Ishikawa (cell line): Measurements from ENCODE around the gene COL4A2.

Experiments used
- CEBPB ChIP-seq: IDR thresholded peaks from 2 replicates; pipeline ENCODE4 v1.6.1; 2012
- CREB1 ChIP-seq: IDR thresholded peaks from 2 replicates; pipeline ENCODE4 v1.6.1; 2012; ENCODE audit warnings: low read depth
- EGR1 ChIP-seq: IDR thresholded peaks from 2 replicates; pipeline ENCODE4 v1.6.1; 2012
- EP300 ChIP-seq: IDR thresholded peaks from 2 replicates; pipeline ENCODE4 v1.6.1; 2012; ENCODE audit warnings: borderline replicate concordance
- FOXM1 ChIP-seq: IDR thresholded peaks from 2 replicates; pipeline ENCODE4 v1.6.1; 2012; ENCODE audit warnings: low read depth, borderline replicate concordance
- MAX ChIP-seq: IDR thresholded peaks from 2 replicates; pipeline ENCODE4 v1.6.1; 2012
- NFIC ChIP-seq: IDR thresholded peaks from 2 replicates; pipeline ENCODE4 v1.6.1; 2012
- RAD21 ChIP-seq: IDR thresholded peaks from 2 replicates; pipeline ENCODE4 v1.6.1; 2012; ENCODE audit warnings: low read depth
- REST ChIP-seq: IDR thresholded peaks from 2 replicates; pipeline ENCODE4 v1.6.1; 2012; ENCODE audit warnings: low read depth, mild to moderate bottlenecking
- TAF1 ChIP-seq: IDR thresholded peaks from 2 replicates; pipeline ENCODE4 v1.6.1; 2012; ENCODE audit warnings: low read depth, mild to moderate bottlenecking
- TCF12 ChIP-seq: IDR thresholded peaks from 2 replicates; pipeline ENCODE4 v1.6.1; 2012; ENCODE audit warnings: low read depth
- TEAD4 ChIP-seq: IDR thresholded peaks from 2 replicates; pipeline ENCODE4 v1.6.1; 2012
- USF1 ChIP-seq: IDR thresholded peaks from 2 replicates; pipeline ENCODE4 v1.6.1; 2012
- YY1 ChIP-seq: IDR thresholded peaks from 2 replicates; pipeline ENCODE4 v1.6.1; 2012; ENCODE audit warnings: low read depth
- ZBTB7A ChIP-seq: IDR thresholded peaks from 2 replicates; pipeline ENCODE4 v1.6.1; 2012; ENCODE audit warnings: low read depth

The COL4A2 gene

GRCh38 chr13:110277357-110277975, 29.6 kb upstream of the COL4A2 start:
- no peak for TF ChIP-seq TCF12
- no peak for TF ChIP-seq REST
- no peak for TF ChIP-seq CREB1
- TF ChIP-seq NFIC, result no peak
- no peak for TF ChIP-seq MAX
- no peak for TF ChIP-seq YY1
- TF ChIP-seq EP300, result no peak
- no peak for TF ChIP-seq CEBPB
- no peak for TF ChIP-seq TAF1
- TF ChIP-seq RAD21, result no peak
- TF ChIP-seq USF1, result no peak
- no peak for TF ChIP-seq EGR1
- no peak for TF ChIP-seq ZBTB7A
- TF ChIP-seq FOXM1, result no peak
- TF ChIP-seq TEAD4, result no peak

- TF ChIP-seq USF1 (no peak), EGR1 (no peak), TEAD4 (no peak), ZBTB7A (no peak), YY1 (no peak), FOXM1 (no peak), MAX (no peak), TCF12 (no peak)
Observed at GRCh38 chr13:110278859-110279258, 28.2 kb upstream of the COL4A2 start.

- TF ChIP-seq EGR1 (no peak), TEAD4 (no peak)
Observed at GRCh38 chr13:110279684-110280083, 27.4 kb upstream of the COL4A2 start.

- TF ChIP-seq CEBPB, result no peak
- no peak for TF ChIP-seq EGR1
- TF ChIP-seq TAF1, result no peak
Observed at GRCh38 chr13:110280231-110280813, 26.8 kb upstream of the COL4A2 start.

GRCh38 chr13:110280985-110281688, 25.9 kb upstream of the COL4A2 start:
- TF ChIP-seq TEAD4, result no peak

- TF ChIP-seq EGR1 (no peak), MAX (no peak), TAF1 (no peak), EP300 (no peak), ZBTB7A (no peak), RAD21 (no peak), CEBPB (no peak), CREB1 (no peak), USF1 (no peak), TEAD4 (no peak), REST (no peak), NFIC (no peak), FOXM1 (no peak), TCF12 (no peak), YY1 (no peak)
Observed at GRCh38 chr13:110281736-110282135, 25.3 kb upstream of the COL4A2 start.
